T-helper 1 cell treated with Interleukin-12 subunit alpha and Interleukin-12 subunit beta and Interleukin-4 antibody, amounts not matched to agents 30 ng/mL and 1 ng/mL, for 36 hours (primary cell): ENCODE data around the gene MIER3. TPM values are rescaled to one million over a fixed set of nuclear protein-coding genes. Genes with fewer than 3 reads are reported as not detected.
"Not testable (repeated sequence)": the region's sequence is repeated elsewhere in the genome, so short reads cannot be mapped to it uniquely, and the experiment has no call there.

Experiments
- intact Hi-C: fragments of 100-400 bp; cut with micrococcal nuclease; formaldehyde crosslinking; loops from one replicate; pipeline ENCODE4 v1.15.1; 2024
- total RNA-seq: library from RNA; stranded (reverse); gene quantifications from 2 replicates; pipeline ENCODE4 v1.2.3, GENCODE V29; 2022

Gene MIER3
- 32.0 and 36.7 TPM in 2 replicates for total RNA-seq

- intact Hi-C loops, result loop anchor here (1.0 to 10.0 kb wide), 10 partner anchors 42 to 1645 kb away; partner anchors contain the start of genes DHX29, IL6ST, MTREX and PLK2
These were observed at the start of gene MIER3 for GRCh38 chr5:56951946-56952691. TSS of gene MIER3 (minus strand) at chr5:56952123. CDS start at chr5:56952102, 21 bp downstream.

- intact Hi-C loops, result no loop called here
These were observed 43.7 kb upstream of the MIER3 start for GRCh38 chr5:56995596-56995995.

- intact Hi-C loops, result no loop called here
These were observed 41.3 kb upstream of the MIER3 start for GRCh38 chr5:56993241-56993640.

- intact Hi-C loops, result no loop called here
These were observed 37.8 kb upstream of the MIER3 start for GRCh38 chr5:56989676-56990075.

- intact Hi-C loops, result no loop called here
These were observed 36.6 kb upstream of the MIER3 start for GRCh38 chr5:56988490-56988889.

- intact Hi-C loops, result no loop called here
These were observed 35.2 kb upstream of the MIER3 start for GRCh38 chr5:56987171-56987570.

GRCh38 chr5:56986626-56986947 lies 34.7 kb upstream of the MIER3 start:
- intact Hi-C loops, result no loop called here

- intact Hi-C loops, result no loop called here
These were observed 34.2 kb upstream of the MIER3 start for GRCh38 chr5:56985936-56986625.

GRCh38 chr5:56984445-56984844 lies 32.5 kb upstream of the MIER3 start:
- intact Hi-C loops, result no loop called here

GRCh38 chr5:56983593-56984361 lies 31.9 kb upstream of the MIER3 start:
- intact Hi-C loops, result no loop called here

GRCh38 chr5:56981548-56982315 lies 29.8 kb upstream of the MIER3 start:
- intact Hi-C loops, result no loop called here

- intact Hi-C loops, result no loop called here
These were observed 28.0 kb upstream of the MIER3 start for GRCh38 chr5:56979968-56980367.

- intact Hi-C loops, result not testable (repeated sequence)
These were observed 27.6 kb upstream of the MIER3 start for GRCh38 chr5:56979526-56979925.

- intact Hi-C loops, result no loop called here
These were observed 25.9 kb upstream of the MIER3 start for GRCh38 chr5:56977822-56978221.

- intact Hi-C loops, result no loop called here
These were observed 25.1 kb upstream of the MIER3 start for GRCh38 chr5:56977021-56977420.

GRCh38 chr5:56974241-56974640 lies 22.3 kb upstream of the MIER3 start:
- intact Hi-C loops, result no loop called here

- intact Hi-C loops, result no loop called here
These were observed 21.6 kb upstream of the MIER3 start for GRCh38 chr5:56973473-56973872.

- intact Hi-C loops, result no loop called here
These were observed 19.4 kb upstream of the MIER3 start for GRCh38 chr5:56971275-56971674.

GRCh38 chr5:56964173-56964572 lies 12.2 kb upstream of the MIER3 start:
- intact Hi-C loops, result no loop called here

- intact Hi-C loops, result no loop called here
These were observed 11.3 kb upstream of the MIER3 start for GRCh38 chr5:56963246-56963645.

- intact Hi-C loops, result no loop called here
These were observed 10.4 kb upstream of the MIER3 start for GRCh38 chr5:56962286-56962685.
